ENCODE results near the gene NXPH3. TPM values are rescaled to one million over a fixed set of nuclear protein-coding genes. Genes with fewer than 3 reads are reported as not detected.

NXPH3 gene
- total RNA-seq, 2 experiments from 2014 or later: 0.20 to 0.29 TPM

GRCh38 chr17:49588726-49589576 is 13.3 kb downstream of the NXPH3 start:
- H3K4me1 Mint-ChIP-seq (ENCODE audit: low read depth): no peaks in the 10 kb centered on the region
- ChIA-PET POLR2A (interaction anchor here (0.6 to 1.1 kb wide), 2 partner anchors 8 to 58 kb away, joined by 3 to 4 read pairs; no protein-coding TSS in a partner anchor), CTCF (interaction anchor here (1.2 to 1.5 kb wide), 4 partner anchors 19 to 102 kb away, joined by 3 to 6 read pairs (median 3); no protein-coding TSS in a partner anchor)
- intact Hi-C loops (cut with micrococcal nuclease): no loop called here
- H3K27ac Mint-ChIP-seq: no peak overlapping the region
- no peak for ATAC-seq
- TF ChIP-seq, protein P1, sequence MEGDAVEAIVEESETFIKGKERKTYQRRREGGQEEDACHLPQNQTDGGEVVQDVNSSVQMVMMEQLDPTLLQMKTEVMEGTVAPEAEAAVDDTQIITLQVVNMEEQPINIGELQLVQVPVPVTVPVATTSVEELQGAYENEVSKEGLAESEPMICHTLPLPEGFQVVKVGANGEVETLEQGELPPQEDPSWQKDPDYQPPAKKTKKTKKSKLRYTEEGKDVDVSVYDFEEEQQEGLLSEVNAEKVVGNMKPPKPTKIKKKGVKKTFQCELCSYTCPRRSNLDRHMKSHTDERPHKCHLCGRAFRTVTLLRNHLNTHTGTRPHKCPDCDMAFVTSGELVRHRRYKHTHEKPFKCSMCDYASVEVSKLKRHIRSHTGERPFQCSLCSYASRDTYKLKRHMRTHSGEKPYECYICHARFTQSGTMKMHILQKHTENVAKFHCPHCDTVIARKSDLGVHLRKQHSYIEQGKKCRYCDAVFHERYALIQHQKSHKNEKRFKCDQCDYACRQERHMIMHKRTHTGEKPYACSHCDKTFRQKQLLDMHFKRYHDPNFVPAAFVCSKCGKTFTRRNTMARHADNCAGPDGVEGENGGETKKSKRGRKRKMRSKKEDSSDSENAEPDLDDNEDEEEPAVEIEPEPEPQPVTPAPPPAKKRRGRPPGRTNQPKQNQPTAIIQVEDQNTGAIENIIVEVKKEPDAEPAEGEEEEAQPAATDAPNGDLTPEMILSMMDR (IDR thresholded peaks at IDR 0.05): no peak
- DNase-seq: no peak
- H3K36me3 Mint-ChIP-seq (ENCODE audit: low read depth): no peaks in the 10 kb centered on the region
- no peaks in the 10 kb centered on the region for H3K9me3 Mint-ChIP-seq
- H3K27me3 Mint-ChIP-seq: no peaks in the 10 kb centered on the region
- no peak overlapping the region for H3K4me3 Mint-ChIP-seq

DNA sequence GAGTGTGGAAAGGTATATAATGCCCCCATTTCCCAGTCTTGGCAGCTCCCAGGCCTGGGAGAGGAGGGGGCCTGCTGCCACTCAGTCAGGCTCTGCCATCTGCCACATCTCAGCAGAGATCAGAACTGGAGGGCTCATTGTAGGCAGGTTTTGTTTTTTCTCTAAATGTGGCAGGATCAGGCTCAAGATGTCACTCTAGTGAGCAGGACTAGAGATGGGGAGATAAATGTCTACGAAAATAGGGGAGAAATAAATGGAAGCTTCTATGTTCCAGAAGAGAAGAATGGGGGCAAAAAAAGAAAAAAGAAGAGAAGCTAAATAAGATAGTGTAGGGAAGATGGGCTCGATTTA is 13.9 kb downstream of the NXPH3 start:
- no peaks in the 10 kb centered on the region for H3K36me3 Mint-ChIP-seq (ENCODE audit: low read depth)
- ATAC-seq (no peak), DNase-seq (no peak)
- no peaks in the 10 kb centered on the region for H3K4me1 Mint-ChIP-seq (ENCODE audit: low read depth)
- H3K4me3 Mint-ChIP-seq: no peak overlapping the region
- POLR2A ChIA-PET: no interaction called here
- no peak overlapping the region for H3K27ac Mint-ChIP-seq
- TF ChIP-seq, protein P1 (IDR thresholded peaks at IDR 0.05): no peak
- intact Hi-C loops (cut with micrococcal nuclease): no loop called here
- CTCF ChIA-PET: interaction anchor here (1.3 to 1.5 kb wide), 2 partner anchors 19 to 101 kb away, joined by 3 read pairs; no protein-coding TSS in a partner anchor
- H3K27me3 Mint-ChIP-seq: no peaks in the 10 kb centered on the region
- no peaks in the 10 kb centered on the region for H3K9me3 Mint-ChIP-seq

DNA sequence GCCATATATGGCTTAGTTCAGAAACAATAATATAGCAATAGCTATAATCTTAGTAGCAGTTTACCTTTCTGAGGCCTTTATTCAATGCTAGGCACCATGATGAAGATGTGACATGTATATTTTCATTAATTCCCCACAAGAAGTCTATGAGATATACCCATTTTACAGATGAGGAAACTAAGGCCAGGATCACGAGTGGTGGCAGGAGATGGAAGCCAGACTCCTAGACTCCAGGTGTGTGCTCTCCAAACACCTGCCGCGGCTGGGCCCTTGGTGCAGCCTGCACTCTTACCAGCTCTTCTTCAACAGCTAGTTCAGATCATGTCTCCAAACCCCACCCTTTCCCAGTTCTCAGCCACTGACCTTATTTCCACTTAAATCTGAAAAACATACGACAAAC is 15.2 kb downstream of the NXPH3 start:
- Mint-ChIP-seq H3K36me3 (ENCODE audit: low read depth) (peaks cover 3% of the 10 kb centered on the region), H3K27ac (no peak overlapping the region), H3K4me1 (ENCODE audit: low read depth) (no peaks in the 10 kb centered on the region), H3K4me3 (no peak overlapping the region), H3K9me3 (no peaks in the 10 kb centered on the region), H3K27me3 (no peaks in the 10 kb centered on the region)
- DNase-seq: no peak
- CTCF ChIA-PET: interaction anchor here (1.2 to 1.5 kb wide), 4 partner anchors 11 to 100 kb away, joined by 3 to 5 read pairs (median 4); partner anchors contain the start of gene NXPH3
- TF ChIP-seq, protein P1 (IDR thresholded peaks at IDR 0.05): no peak
- POLR2A ChIA-PET: interaction anchor here (0.7 kb wide), 1 partner anchor 9 kb away, joined by 3 read pairs; no protein-coding TSS in a partner anchor
- intact Hi-C loops (cut with micrococcal nuclease): no loop called here
- no peak for ATAC-seq

DNA sequence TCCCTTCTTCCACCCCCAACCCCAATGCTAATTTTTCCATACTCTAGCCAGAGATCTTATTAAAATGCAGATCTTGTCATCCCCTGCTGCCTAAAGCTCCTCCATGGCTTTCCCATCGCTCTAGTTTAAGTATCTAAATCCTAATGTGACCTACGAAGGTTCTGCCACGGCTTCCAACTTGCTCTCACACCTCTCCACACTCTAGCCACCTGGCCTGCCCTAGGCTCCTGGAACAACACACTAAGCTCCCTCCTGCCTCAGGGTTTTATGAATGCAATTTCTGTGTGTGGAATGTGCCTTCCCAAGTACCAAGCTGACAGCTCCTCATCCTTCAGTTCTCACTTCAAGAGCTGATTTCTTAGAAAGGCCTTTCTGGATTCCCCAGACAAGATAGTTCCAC is 16.6 kb downstream of the NXPH3 start:
- CTCF ChIA-PET: interaction anchor here (0.7 to 1.3 kb wide), 4 partner anchors 25 to 404 kb away, joined by 3 to 4 read pairs (median 3); partner anchors contain the start of gene SLC35B1
- TF ChIP-seq, protein P1 (IDR thresholded peaks at IDR 0.05): no peak
- Mint-ChIP-seq H3K27ac (no peak overlapping the region), H3K36me3 (ENCODE audit: low read depth) (peaks cover 3% of the 10 kb centered on the region), H3K27me3 (no peaks in the 10 kb centered on the region), H3K4me3 (no peak overlapping the region), H3K4me1 (ENCODE audit: low read depth) (no peaks in the 10 kb centered on the region), H3K9me3 (no peaks in the 10 kb centered on the region)
- DNase-seq (no peak), ATAC-seq (no peak)
- POLR2A ChIA-PET: no interaction called here
- intact Hi-C loops (cut with micrococcal nuclease): no loop called here

GRCh38 chr17:49595328-49595727 is 19.7 kb downstream of the NXPH3 start:
- intact Hi-C loops (cut with micrococcal nuclease): no loop called here
- CTCF ChIA-PET: interaction anchor here (0.8 to 1.4 kb wide), 3 partner anchors 26 to 405 kb away, joined by 3 read pairs; no protein-coding TSS in a partner anchor
- ATAC-seq (no peak), DNase-seq (no peak)
- Mint-ChIP-seq H3K4me1 (ENCODE audit: low read depth) (no peaks in the 10 kb centered on the region), H3K36me3 (ENCODE audit: low read depth) (peaks cover 11% of the 10 kb centered on the region), H3K27ac (no peak overlapping the region), H3K9me3 (no peaks in the 10 kb centered on the region), H3K4me3 (no peak overlapping the region), H3K27me3 (no peaks in the 10 kb centered on the region)
- TF ChIP-seq, protein P1 (IDR thresholded peaks at IDR 0.05): no peak
- POLR2A ChIA-PET: no interaction called here
